CD4-positive, CD25-positive, alpha-beta regulatory T cell (primary cell): Measurements from ENCODE around the gene SMARCA1. TPM values are rescaled to one million over a fixed set of nuclear protein-coding genes. Genes with fewer than 3 reads are reported as not detected.
A peak's percentile ranks its signal among the peaks of the same experiment; 100 is the strongest.

Source experiments
- ATAC-seq, 2 donors: fragments of 150-1000 bp; cut with Tn5 transposase; one replicate each; pipeline ENCODE4 v1.10.0; 2021; ENCODE audit warnings: low read depth in 2 of 2, moderate number of reproducible peaks in 2 of 2, moderate library complexity in 1 of 2
- DNase-seq, 3 donors: peaks; one replicate each; pipeline versions ENCODE4 v3.0.0 to v3.0.0-alpha.2; 2012 to 2022; ENCODE audit warnings: mixed read lengths in 1 of 3
- H3K27ac ChIP-seq: one replicate; pipeline ENCODE4 v1.7.0; 2013; ENCODE audit warnings: mild to moderate bottlenecking, low read length; ENCODE audit not compliant: insufficient read depth, poor library complexity, severe bottlenecking
- H3K27me3 ChIP-seq: one replicate; pipeline ENCODE4 v1.7.0; 2013; ENCODE audit warnings: low read length; ENCODE audit not compliant: control insufficient read depth, insufficient read depth
- H3K36me3 ChIP-seq: one replicate; pipeline ENCODE4 v1.7.0; 2013; ENCODE audit warnings: mild to moderate bottlenecking, low read length, moderate library complexity; ENCODE audit not compliant: control insufficient read depth, insufficient read depth
- H3K4me1 ChIP-seq: 2 replicates; pipeline ENCODE4 v1.7.0; 2013; ENCODE audit warnings: mild to moderate bottlenecking, low read length; ENCODE audit not compliant: insufficient read depth, control insufficient read depth, poor library complexity, severe bottlenecking
- H3K4me3 ChIP-seq: one replicate; pipeline ENCODE4 v1.7.0; 2013; ENCODE audit warnings: low read depth, mild to moderate bottlenecking, low read length, moderate library complexity
- H3K9me3 ChIP-seq, 2 experiments: 1 replicate in 1 of 2; 2 replicates in 1 of 2; pipeline ENCODE4 v1.7.0; 2013; ENCODE audit warnings: low read length in 2 of 2, mild to moderate bottlenecking in 1 of 2, moderate library complexity in 1 of 2; ENCODE audit not compliant: control insufficient read depth in 2 of 2
- H3K27ac Mint-ChIP-seq, 3 donors: one replicate each; pipeline ENCODE4 v1.8.0; 2020 to 2022; ENCODE audit warnings: mild to moderate bottlenecking in 3 of 3, mixed read lengths in 3 of 3, moderate library complexity in 2 of 3
- H3K27me3 Mint-ChIP-seq: one replicate; pipeline ENCODE4 v1.8.0; 2022; ENCODE audit warnings: mild to moderate bottlenecking, mixed read lengths
- H3K36me3 Mint-ChIP-seq: one replicate; pipeline ENCODE4 v1.8.0; 2020; ENCODE audit warnings: mixed read lengths
- H3K4me1 Mint-ChIP-seq, 4 donors: one replicate each; pipeline ENCODE4 v1.8.0; 2020 to 2022; ENCODE audit warnings: mixed read lengths in 4 of 4, mild to moderate bottlenecking in 1 of 4
- H3K4me3 Mint-ChIP-seq, 4 donors: one replicate each; pipeline ENCODE4 v1.8.0; 2020 to 2022; ENCODE audit warnings: mild to moderate bottlenecking in 4 of 4, mixed read lengths in 4 of 4, moderate library complexity in 3 of 4
- H3K9me3 Mint-ChIP-seq, 7 donors: one replicate each; pipeline ENCODE4 v1.8.0; 2020 to 2022; ENCODE audit warnings: mixed read lengths in 7 of 7, mild to moderate bottlenecking in 3 of 7, moderate library complexity in 2 of 7
- polyA plus RNA-seq, 4 donors: library from polyadenylated mRNA; unstranded; fragments of 300-500 nt; fragmentation: Illumina TruSeq; gene quantifications; one replicate each; pipeline ENCODE4 v1.2.3, GENCODE V29; 2021
- total RNA-seq: library from RNA; stranded (reverse); gene quantifications from one replicate; pipeline ENCODE4 v1.2.3, GENCODE V29; 2022

SMARCA1 gene
- total and polyA plus RNA-seq, 5 donors from 2014 or later, result 0.14 to 0.59 (median 0.25) TPM; not detected in 2

DNA sequence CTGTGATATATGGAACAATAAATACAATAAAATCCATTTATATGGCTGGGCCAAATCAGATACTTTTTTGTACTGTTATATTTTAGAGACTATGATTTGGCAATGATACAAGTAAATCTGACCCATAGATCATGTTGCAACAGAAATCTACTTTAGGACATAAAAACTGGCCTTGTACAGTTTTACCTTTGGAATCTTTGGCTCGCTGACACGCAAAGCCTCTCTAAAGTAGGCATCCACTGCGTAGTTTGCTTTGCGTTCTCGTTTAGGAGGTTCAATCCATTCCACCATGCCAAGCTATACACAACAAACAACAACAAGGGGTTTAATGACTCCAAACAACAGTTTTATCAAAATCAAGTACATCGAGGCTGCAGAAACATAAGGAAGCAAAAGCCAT is 42.4 kb downstream of the SMARCA1 start:
- no peak for DNase-seq
- Mint-ChIP-seq H3K27ac (no peak overlapping the region), H3K27me3 (peaks cover 12% of the 10 kb centered on the region), H3K4me1 (no peaks in the 10 kb centered on the region), H3K9me3 (peaks cover 0 to 3% (median 0%) of the 10 kb centered on the region in 7 donors), H3K36me3 (no peaks in the 10 kb centered on the region), H3K4me3 (no peak overlapping the region)
- no peak for ATAC-seq
- Histone ChIP-seq H3K27ac (no peak overlapping the region), H3K9me3 (no peaks in the 10 kb centered on the region), H3K4me1 (no peaks in the 10 kb centered on the region), H3K27me3 (no peaks in the 10 kb centered on the region), H3K4me3 (no peak overlapping the region), H3K36me3 (no peaks in the 10 kb centered on the region)

DNA sequence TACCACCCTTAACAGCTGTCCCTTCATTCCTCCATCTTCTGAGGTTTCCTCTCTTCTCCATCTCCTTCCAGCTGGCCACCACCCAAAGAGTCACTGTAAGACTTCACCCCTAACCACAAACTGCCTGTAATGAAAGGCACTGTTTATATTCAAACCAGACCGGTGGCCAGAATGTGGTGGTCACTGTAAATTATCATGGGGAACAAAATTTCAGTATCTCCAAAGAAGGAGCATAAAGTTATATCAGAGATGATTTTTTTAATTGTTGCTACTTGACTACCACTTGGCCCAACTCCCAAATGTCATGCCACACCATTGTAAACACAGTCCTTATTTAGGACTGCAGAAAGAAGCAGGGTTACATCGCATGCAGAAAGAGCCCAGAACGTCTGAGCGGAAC is 44.8 kb downstream of the SMARCA1 start:
- H3K36me3 Mint-ChIP-seq, result no peaks in the 10 kb centered on the region
- no peaks in the 10 kb centered on the region for H3K9me3 ChIP-seq
- no peak overlapping the region for H3K27ac ChIP-seq
- no peak overlapping the region for H3K4me3 Mint-ChIP-seq
- no peak overlapping the region for H3K4me3 ChIP-seq
- no peaks in the 10 kb centered on the region for H3K9me3 Mint-ChIP-seq
- H3K27me3 Mint-ChIP-seq, result peaks cover 7% of the 10 kb centered on the region
- H3K36me3 ChIP-seq, result no peaks in the 10 kb centered on the region
- no peaks in the 10 kb centered on the region for H3K27me3 ChIP-seq
- no peak overlapping the region for H3K27ac Mint-ChIP-seq
- no peaks in the 10 kb centered on the region for H3K4me1 Mint-ChIP-seq
- H3K4me1 ChIP-seq, result no peaks in the 10 kb centered on the region
- DNase-seq, result no peak
- no peak for ATAC-seq

DNA sequence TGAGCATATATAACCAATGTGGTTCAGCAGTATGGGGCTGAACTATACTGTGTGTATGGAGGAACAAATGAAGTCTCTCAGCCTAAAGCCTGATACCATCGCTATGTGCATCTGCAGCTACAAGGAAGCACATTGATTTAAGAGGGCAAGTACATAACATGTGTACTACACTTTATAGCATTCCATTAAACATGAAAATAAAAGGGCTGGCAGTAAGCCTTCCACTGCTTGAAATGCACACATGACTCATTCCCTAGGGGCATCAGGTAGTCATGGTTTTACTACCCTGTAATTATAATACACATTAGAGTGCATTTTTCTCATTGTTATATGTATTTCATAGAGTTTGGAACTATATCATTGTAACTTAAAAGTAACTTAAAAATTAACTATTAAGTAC is 51.2 kb downstream of the SMARCA1 start:
- Mint-ChIP-seq H3K27me3 (peaks cover 10% of the 10 kb centered on the region), H3K9me3 (no peaks in the 10 kb centered on the region), H3K4me3 (no peak overlapping the region), H3K27ac (no peak overlapping the region), H3K36me3 (no peaks in the 10 kb centered on the region), H3K4me1 (no peaks in the 10 kb centered on the region)
- H3K4me1 ChIP-seq, result no peaks in the 10 kb centered on the region
- H3K27ac ChIP-seq, result no peak overlapping the region
- H3K27me3 ChIP-seq, result no peaks in the 10 kb centered on the region
- no peak for ATAC-seq
- no peaks in the 10 kb centered on the region for H3K9me3 ChIP-seq
- DNase-seq, result no peak
- H3K4me3 ChIP-seq, result no peak overlapping the region
- no peaks in the 10 kb centered on the region for H3K36me3 ChIP-seq

DNA sequence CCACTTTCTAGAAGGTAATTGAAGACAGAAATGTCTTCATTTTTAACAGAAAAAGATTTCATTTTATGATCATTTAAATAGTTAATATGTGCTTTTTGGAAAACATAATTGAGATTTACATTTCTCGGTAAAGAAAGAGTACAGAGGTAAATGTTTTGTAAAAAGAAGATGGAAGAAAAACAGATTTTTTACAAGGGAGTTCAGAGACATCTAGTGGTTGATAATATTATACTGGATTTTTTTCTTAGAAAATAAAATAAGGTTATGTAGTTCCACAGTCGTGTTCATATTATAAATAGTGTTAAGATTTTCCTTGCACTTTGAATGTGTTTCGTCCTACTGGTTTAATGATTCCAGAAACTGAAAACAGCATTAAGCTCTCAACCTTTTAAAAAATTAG is 60.6 kb downstream of the SMARCA1 start:
- Histone ChIP-seq H3K9me3 (no peaks in the 10 kb centered on the region), H3K4me1 (no peaks in the 10 kb centered on the region), H3K27ac (no peak overlapping the region), H3K27me3 (no peaks in the 10 kb centered on the region), H3K36me3 (no peaks in the 10 kb centered on the region), H3K4me3 (no peak overlapping the region)
- no peak for ATAC-seq
- DNase-seq, result no peak
- Mint-ChIP-seq H3K4me3 (no peak overlapping the region), H3K9me3 (no peaks in the 10 kb centered on the region), H3K27me3 (no peaks in the 10 kb centered on the region), H3K36me3 (no peaks in the 10 kb centered on the region), H3K27ac (no peak overlapping the region), H3K4me1 (no peaks in the 10 kb centered on the region)

DNA sequence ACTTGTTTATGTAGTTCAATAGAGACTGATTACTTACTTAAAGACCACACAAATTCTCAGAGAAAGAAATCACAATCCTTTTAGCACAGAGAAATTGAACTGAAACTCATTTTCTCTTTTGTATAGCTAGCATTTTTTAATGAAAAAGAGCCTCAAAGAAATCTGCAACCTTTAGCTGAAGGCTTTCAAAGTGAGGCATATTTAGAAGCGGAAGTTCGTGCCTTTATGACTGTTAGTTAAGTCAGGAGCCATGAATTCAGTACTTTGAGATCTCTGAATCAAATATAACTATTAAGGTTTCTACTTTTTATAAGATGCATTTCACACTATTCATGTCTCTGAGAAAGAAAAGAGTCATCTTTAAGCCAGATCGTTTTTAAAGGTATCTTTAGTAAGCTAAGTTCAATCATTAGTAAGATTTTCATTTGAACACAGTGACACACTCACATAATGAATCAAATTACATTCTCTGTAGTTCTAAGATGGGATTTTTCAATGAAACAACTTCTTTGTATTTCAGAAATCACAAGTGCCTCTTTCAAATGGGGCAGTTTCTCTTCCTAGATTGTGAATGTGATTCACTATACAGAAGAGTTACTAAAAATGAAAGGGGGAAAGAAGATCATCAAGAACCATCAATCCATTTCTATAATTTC is 61.4 kb downstream of the SMARCA1 start:
- Histone ChIP-seq H3K4me3 (no peak overlapping the region), H3K27ac (no peak overlapping the region), H3K9me3 (no peaks in the 10 kb centered on the region), H3K27me3 (no peaks in the 10 kb centered on the region), H3K36me3 (no peaks in the 10 kb centered on the region), H3K4me1 (no peaks in the 10 kb centered on the region)
- no peak for ATAC-seq
- Mint-ChIP-seq H3K27ac (no peak overlapping the region), H3K4me1 (no peaks in the 10 kb centered on the region), H3K27me3 (no peaks in the 10 kb centered on the region), H3K9me3 (no peaks in the 10 kb centered on the region), H3K36me3 (no peaks in the 10 kb centered on the region), H3K4me3 (no peak overlapping the region)
- DNase-seq, result no peak

DNA sequence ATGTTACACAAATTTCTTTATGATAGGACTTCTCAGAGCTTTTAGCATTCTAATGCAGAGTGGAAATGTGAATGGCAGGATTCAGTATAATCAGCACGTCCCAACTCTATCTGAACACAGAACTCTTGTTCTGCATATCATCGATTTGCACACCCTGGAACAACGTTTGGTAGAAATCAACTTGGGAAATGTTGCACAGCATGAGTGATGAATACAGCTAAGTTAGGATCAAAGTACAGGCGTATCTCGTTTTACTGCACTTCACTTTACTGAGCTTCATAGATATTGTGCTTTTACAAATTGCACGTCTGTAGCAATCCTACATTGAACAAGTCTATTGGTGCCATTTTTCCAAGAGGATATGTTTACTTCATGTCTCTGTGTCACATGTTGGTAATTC is 70.8 kb downstream of the SMARCA1 start:
- H3K27ac ChIP-seq, result no peak overlapping the region
- Mint-ChIP-seq H3K4me3 (no peak overlapping the region), H3K4me1 (no peaks in the 10 kb centered on the region), H3K36me3 (no peaks in the 10 kb centered on the region), H3K27ac (no peak overlapping the region), H3K27me3 (no peaks in the 10 kb centered on the region), H3K9me3 (no peaks in the 10 kb centered on the region)
- no peaks in the 10 kb centered on the region for H3K9me3 ChIP-seq
- DNase-seq (no peak), ATAC-seq (no peak)
- no peaks in the 10 kb centered on the region for H3K27me3 ChIP-seq
- H3K36me3 ChIP-seq, result no peaks in the 10 kb centered on the region
- no peak overlapping the region for H3K4me3 ChIP-seq
- H3K4me1 ChIP-seq, result no peaks in the 10 kb centered on the region

DNA sequence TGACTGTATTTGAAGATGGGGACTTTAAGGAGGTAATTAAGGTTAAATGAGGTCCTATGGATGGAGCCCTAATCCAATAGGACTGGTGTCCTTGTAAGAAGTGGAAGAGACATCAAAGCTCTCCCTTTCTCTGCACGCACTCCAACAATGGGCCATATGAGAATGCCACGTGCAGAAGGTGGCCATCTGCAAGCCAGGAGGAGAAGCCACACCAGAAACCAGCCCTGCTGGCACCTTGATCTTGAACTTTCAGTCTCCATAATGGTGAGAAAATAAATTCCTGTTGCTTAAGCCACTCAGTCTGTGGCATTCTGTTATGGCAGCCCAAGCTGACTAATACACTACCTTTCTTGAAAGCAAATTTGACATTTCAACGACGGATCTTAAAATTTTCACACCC is 73.2 kb downstream of the SMARCA1 start:
- Histone ChIP-seq H3K27me3 (no peaks in the 10 kb centered on the region), H3K9me3 (no peaks in the 10 kb centered on the region), H3K27ac (no peak overlapping the region), H3K4me3 (no peak overlapping the region), H3K4me1 (no peaks in the 10 kb centered on the region), H3K36me3 (no peaks in the 10 kb centered on the region)
- DNase-seq, result no peak
- Mint-ChIP-seq H3K4me1 (no peaks in the 10 kb centered on the region), H3K4me3 (no peak overlapping the region), H3K9me3 (no peaks in the 10 kb centered on the region), H3K27ac (no peak overlapping the region), H3K27me3 (no peaks in the 10 kb centered on the region), H3K36me3 (no peaks in the 10 kb centered on the region)
- ATAC-seq, result no peak

DNA sequence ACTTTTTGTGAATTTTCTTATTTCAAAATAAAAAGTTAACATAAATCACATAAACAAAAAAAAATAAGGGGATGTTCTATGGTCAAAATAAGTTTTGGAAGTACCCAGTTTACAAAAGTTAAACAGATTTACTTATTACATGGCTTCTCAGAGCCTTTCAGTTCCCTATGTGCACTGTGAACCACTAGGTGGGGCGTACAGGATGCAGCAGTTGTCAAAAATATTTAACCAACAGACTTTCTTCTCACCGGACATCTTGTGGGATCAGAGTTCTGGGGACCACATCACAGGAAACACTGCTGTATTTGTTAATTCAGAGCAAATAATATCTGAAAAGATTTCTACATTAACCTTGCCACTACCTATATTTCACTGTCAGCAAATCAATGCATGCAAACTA is 74.1 kb downstream of the SMARCA1 start:
- H3K27me3 Mint-ChIP-seq, result no peaks in the 10 kb centered on the region
- Histone ChIP-seq H3K27me3 (no peaks in the 10 kb centered on the region), H3K9me3 (no peaks in the 10 kb centered on the region), H3K36me3 (no peaks in the 10 kb centered on the region), H3K4me3 (no peak overlapping the region), H3K4me1 (no peaks in the 10 kb centered on the region), H3K27ac (no peak overlapping the region)
- no peaks in the 10 kb centered on the region for H3K36me3 Mint-ChIP-seq
- no peaks in the 10 kb centered on the region for H3K9me3 Mint-ChIP-seq
- DNase-seq (peak in 1 of 3 donors; percentile 9), ATAC-seq (no peak)
- no peak overlapping the region for H3K4me3 Mint-ChIP-seq
- no peak overlapping the region for H3K27ac Mint-ChIP-seq
- H3K4me1 Mint-ChIP-seq, result no peaks in the 10 kb centered on the region
